HCT116 (cell line): ENCODE data around the gene PRRX1. TPM values are rescaled to one million over a fixed set of nuclear protein-coding genes. Genes with fewer than 3 reads are reported as not detected.

ENCODE experiments used
- ATAC-seq: fragments of 200-7000 bp; cut with Tn5 transposase; 2 replicates; pipeline ENCODE4 v1.9.1; 2020; ENCODE audit warnings: mild to moderate bottlenecking, moderate library complexity
- Bru-seq: library from RNA; stranded (reverse); fragments of 400-500 nt; gene quantifications from one replicate; lab custom pipeline; 2021; lab: Mats Ljungman, UMichigan
- BruChase-seq, 2 experiments: library from RNA; stranded (reverse); fragments of 400-500 nt; gene quantifications; one replicate each; lab custom pipeline; 2021; lab: Mats Ljungman, UMichigan
- BruUV-seq: library from RNA; stranded (reverse); fragments of 400-500 nt; replicated peaks from 2 replicates; lab custom pipeline; 2021; lab: Mats Ljungman, UMichigan
- CTCF ChIA-PET: fragments of 300-600 bp; sonication (Branson Sonifier 250); formaldehyde crosslinking; loops from one replicate; lab custom pipeline; 2021; ENCODE audit warnings: antibody characterized with exemption; lab: Charles Lee
- POLR2A ChIA-PET: fragments of 300-600, 350-600 bp; sonication (Branson Sonifier 250); formaldehyde crosslinking; loops from one replicate; lab custom pipeline; 2021; ENCODE audit warnings: antibody characterized with exemption; lab: Charles Lee
- RAD21 ChIA-PET, 2 experiments: fragments of 300-600 bp; sonication (Branson Sonifier 250); formaldehyde crosslinking; loops; one replicate each; lab custom pipeline; 2023; ENCODE audit warnings: low total read pairs in 2 of 2; ENCODE audit not compliant: uncharacterized antibody in 2 of 2, unreplicated experiment in 2 of 2, low non-redundant PET in 1 of 2; lab: Charles Lee
- DNase-seq: peaks from one replicate; pipeline ENCODE4 v3.0.0-alpha.2; 2010; ENCODE audit warnings: low read depth, low spot score
- H2AFZ ChIP-seq: fragments of 200-600 bp; shearing (Covaris generic), sonication (generic); 2 replicates; pipeline ENCODE4 v1.6.1; 2017; ENCODE audit warnings: low read depth, mixed run types, mixed read lengths, antibody characterized with exemption, low read length; ENCODE audit not compliant: poor library complexity, severe bottlenecking
- H3K27ac ChIP-seq: 2 replicates; pipeline ENCODE4 v1.5.1; 2012; ENCODE audit warnings: low read depth, low read length
- H3K27me3 ChIP-seq: fragments of 200-600 bp; sonication (generic); 2 replicates; pipeline ENCODE4 v1.6.1; 2016; ENCODE audit warnings: mixed run types, low read length, mixed read lengths; ENCODE audit not compliant: insufficient read depth
- H3K36me3 ChIP-seq, 2 experiments: fragments of 200-500 bp in 1 of 2; fragments of 200-600 bp in 1 of 2; sonication (Bioruptor generic) in 1 of 2; sonication (generic) in 1 of 2; 2 replicates each; pipeline versions ENCODE4 v1.5.1 to v1.6.1; 2014 to 2016; ENCODE audit warnings: low read length in 2 of 2, inconsistent platforms in 1 of 2, mixed read lengths in 1 of 2, mixed run types in 1 of 2; ENCODE audit not compliant: insufficient read depth in 2 of 2, control insufficient read depth in 1 of 2
- H3K4me1 ChIP-seq, 2 experiments: fragments of 200-600 bp in 1 of 2; sonication (generic) in 1 of 2; 2 replicates each; pipeline versions ENCODE4 v1.5.1 to v1.6.1; 2012 to 2017; ENCODE audit warnings: low read length in 2 of 2, inconsistent platforms in 1 of 2, mild to moderate bottlenecking in 1 of 2, mixed read lengths in 1 of 2, mixed run types in 1 of 2, moderate library complexity in 1 of 2; ENCODE audit not compliant: insufficient read depth in 2 of 2, control insufficient read depth in 1 of 2
- H3K4me2 ChIP-seq: fragments of 200-600 bp; sonication (generic); 2 replicates; pipeline ENCODE4 v1.6.1; 2017; ENCODE audit warnings: mixed run types, low read length, mixed read lengths
- H3K4me3 ChIP-seq, 2 experiments: fragments of 200-600 bp in 1 of 2; sonication (generic) in 1 of 2; replicated peaks in 1 of 2; 2 replicates each; pipeline ENCODE4 v1.5.1; 2011 to 2016; ENCODE audit warnings: low read length in 2 of 2, control low read depth in 1 of 2, low read depth in 1 of 2, mild to moderate bottlenecking in 1 of 2, mixed read lengths in 1 of 2, mixed run types in 1 of 2
- H3K79me2 ChIP-seq: fragments of 200-600 bp; sonication (generic); 2 replicates; pipeline ENCODE4 v1.6.1; 2017; ENCODE audit warnings: mild to moderate bottlenecking, mixed run types, low read length, moderate library complexity, mixed read lengths; ENCODE audit not compliant: insufficient read depth
- H3K9ac ChIP-seq: fragments of 200-600 bp; sonication (generic); 2 replicates; pipeline ENCODE4 v1.6.1; 2016; ENCODE audit warnings: low read length, mixed read lengths
- H3K9me2 ChIP-seq: fragments of 200-600 bp; sonication (generic), shearing (Covaris generic); 2 replicates; pipeline ENCODE4 v1.6.1; 2017; ENCODE audit warnings: mixed run types, mild to moderate bottlenecking, moderate library complexity; ENCODE audit not compliant: insufficient read depth
- H3K9me3 ChIP-seq, 2 experiments: fragments of 200-500 bp in 1 of 2; fragments of 200-600 bp in 1 of 2; sonication (Bioruptor generic) in 1 of 2; sonication (generic) in 1 of 2; 2 replicates each; pipeline ENCODE4 v1.6.1; 2014 to 2017; ENCODE audit warnings: low read length in 2 of 2, mixed read lengths in 2 of 2, inconsistent platforms in 1 of 2, low read depth in 1 of 2, mild to moderate bottlenecking in 1 of 2, mixed run types in 1 of 2, moderate library complexity in 1 of 2; ENCODE audit not compliant: control insufficient read depth in 1 of 2, insufficient read depth in 1 of 2
- H4K20me1 ChIP-seq: fragments of 200-600 bp; sonication (generic), shearing (Covaris generic); 2 replicates; pipeline ENCODE4 v1.6.1; 2017; ENCODE audit warnings: mixed run types, mild to moderate bottlenecking, moderate library complexity; ENCODE audit not compliant: insufficient read depth
- ATF3 ChIP-seq: IDR thresholded peaks from 2 replicates; pipeline ENCODE4 v1.6.1; 2012
- CEBPB ChIP-seq: IDR thresholded peaks from 2 replicates; pipeline ENCODE4 v1.6.1; 2012; ENCODE audit warnings: low read depth
- CTCF ChIP-seq, 3 experiments: fragments of 200-600 bp in 1 of 3; sonication (generic) in 1 of 3; IDR thresholded peaks in 2 of 3; conservative IDR thresholded peaks in 1 of 3; 2 replicates each; pipeline ENCODE4 v1.5.1; 2012 to 2017; ENCODE audit warnings: low read depth in 2 of 3, low read length in 2 of 3, antibody characterized with exemption in 1 of 3, borderline replicate concordance in 1 of 3, control low read depth in 1 of 3, mild to moderate bottlenecking in 1 of 3, mixed read lengths in 1 of 3, mixed run types in 1 of 3, moderate library complexity in 1 of 3; ENCODE audit not compliant: insufficient read depth in 1 of 3
- EGR1 ChIP-seq: IDR thresholded peaks from 2 replicates; pipeline ENCODE4 v1.6.1; 2012; ENCODE audit warnings: low read depth
- ELF1 ChIP-seq: IDR thresholded peaks from 2 replicates; pipeline ENCODE4 v1.6.1; 2012; ENCODE audit warnings: low read depth, borderline replicate concordance
- EZH2 ChIP-seq: fragments of 200-600 bp; sonication (generic); IDR thresholded peaks from 2 replicates; pipeline ENCODE4 v1.6.1; 2017; ENCODE audit warnings: antibody characterized with exemption, mixed run types
- EZH2phosphoT487 ChIP-seq: fragments of 200-600 bp; IDR thresholded peaks from 2 replicates; pipeline ENCODE4 v1.6.1; 2018; ENCODE audit warnings: antibody characterized with exemption, borderline replicate concordance
- FOSL1 ChIP-seq: IDR thresholded peaks from 2 replicates; pipeline ENCODE4 v1.6.1; 2012; ENCODE audit warnings: low read depth
- POLR2A ChIP-seq: IDR thresholded peaks from 2 replicates; pipeline ENCODE4 v1.7.0; 2011; ENCODE audit warnings: borderline replicate concordance; ENCODE audit not compliant: insufficient read depth, insufficient read length; ENCODE audit errors: extremely low read depth
- RAD21 ChIP-seq: IDR thresholded peaks from 2 replicates; pipeline ENCODE4 v1.6.1; 2012; ENCODE audit warnings: low read depth, mild to moderate bottlenecking
- REST ChIP-seq: IDR thresholded peaks from 2 replicates; pipeline ENCODE4 v1.6.1; 2012; ENCODE audit warnings: low read depth
- SIN3A ChIP-seq: IDR thresholded peaks from 2 replicates; pipeline ENCODE4 v1.6.1; 2012; ENCODE audit warnings: low read depth
- SP1 ChIP-seq: IDR thresholded peaks from 2 replicates; pipeline ENCODE4 v1.6.1; 2012; ENCODE audit warnings: low read depth
- TCF7L2 ChIP-seq: IDR thresholded peaks from 2 replicates; pipeline ENCODE4 v1.7.0; 2011; ENCODE audit warnings: borderline replicate concordance, inconsistent platforms; ENCODE audit not compliant: insufficient read depth, insufficient read length; ENCODE audit errors: extremely low read depth
- YY1 ChIP-seq: IDR thresholded peaks from 2 replicates; pipeline ENCODE4 v1.6.1; 2011; ENCODE audit warnings: low read length, low read depth, moderate library complexity, mild to moderate bottlenecking; ENCODE audit not compliant: insufficient replicate concordance; ENCODE audit errors: extremely low read depth
- ZBTB33 ChIP-seq: IDR thresholded peaks from 2 replicates; pipeline ENCODE4 v1.6.1; 2011; ENCODE audit warnings: mild to moderate bottlenecking, low read length, moderate library complexity; ENCODE audit not compliant: insufficient replicate concordance; ENCODE audit errors: extremely low read depth
- ZFX ChIP-seq: fragments of 450-650 bp; IDR thresholded peaks from 2 replicates; pipeline ENCODE4 v1.6.1; 2017
- ZNF274 ChIP-seq: fragments of 200-500 bp; sonication (Bioruptor generic); IDR thresholded peaks from 2 replicates; pipeline ENCODE4 v1.6.1; 2014; ENCODE audit warnings: mild to moderate bottlenecking, low read depth, low read length, inconsistent platforms
- intact Hi-C: fragments of 100-400 bp; cut with micrococcal nuclease; formaldehyde crosslinking; loops from 2 replicates; pipeline ENCODE4 v1.10.0; 2022
- long read RNA-seq: library from polyadenylated mRNA; unstranded; transcript quantifications from one replicate; pipeline ENCODE4 v2.0.0, GENCODE V29; 2021; ENCODE audit not compliant: unreplicated experiment
- polyA plus RNA-seq: library from polyadenylated mRNA; unstranded; fragments of >200 nt; gene quantifications from 2 replicates; pipeline ENCODE4 v1.2.1, GENCODE V29; 2012; ENCODE audit warnings: missing spikeins
- total RNA-seq: library from RNA; stranded (reverse); gene quantifications from one replicate; pipeline ENCODE4 v1.2.1, GENCODE V29; 2021; ENCODE audit not compliant: unreplicated experiment

The PRRX1 gene
- 0.37 TPM for total RNA-seq
- not detected in 2 replicates for polyA plus RNA-seq
- percentile 9 among the genes with signal in this experiment for Bru-seq, nascent RNA
- BruChase-seq, experiment 1, labeled RNA remaining after a 6-hour chase: percentile 1 among the genes with signal in this experiment
- BruChase-seq, experiment 2, labeled RNA remaining after a 2-hour chase: percentile 5 among the genes with signal in this experiment
- long read RNA-seq: 0 reads

GRCh38 chr1:170664093-170664827 is at the start of gene PRRX1:
Gene PRRX1 (plus strand): TSS chr1:170664131. CDS start chr1:170664219, 88 bp downstream.
- Histone ChIP-seq H3K9ac (no peak within 1 kb of the TSS), H3K9me3 (no peaks in the 10 kb centered on the region), H3K36me3 (no peaks in the 10 kb centered on the region), H3K27me3 (no peaks in the 10 kb centered on the region), H3K4me2 (no peak within 1 kb of the TSS), H4K20me1 (no peaks in the 10 kb centered on the region), H3K27ac (no peak within 1 kb of the TSS), H3K79me2 (no peaks in the 10 kb centered on the region), H3K4me3 (no peak within 1 kb of the TSS), H3K4me1 (no peaks in the 10 kb centered on the region), H3K9me2 (no peaks in the 10 kb centered on the region), H2AFZ (no peak within 1 kb of the TSS)
- intact Hi-C loops: no loop called here
- CTCF ChIA-PET: no interaction called here
- RAD21 ChIA-PET: no interaction called here
- POLR2A ChIA-PET: no interaction called here
- BruUV-seq: no TSS peak
- DNase-seq (no peak), ATAC-seq (no peak)
- no peak for TF ChIP-seq TCF7L2
- TF ChIP-seq ELF1: no peak
- TF ChIP-seq RAD21: no peak
- TF ChIP-seq CEBPB: no peak
- TF ChIP-seq YY1: no peak
- no peak for TF ChIP-seq CTCF (IDR thresholded peaks at IDR 0.05 in 2 of 3, conservative IDR thresholded peaks at IDR 0.05 in 1 of 3; ENCODE audit: borderline replicate concordance in 1 of 3, insufficient read depth in 1 of 3, low read depth in 2 of 3, low read length in 2 of 3)
- no peak for TF ChIP-seq ZNF274
- TF ChIP-seq ZBTB33: no peak
- no peak for TF ChIP-seq FOSL1
- no peak for TF ChIP-seq SP1
- no peak for TF ChIP-seq POLR2A
- TF ChIP-seq EZH2phosphoT487: no peak
- TF ChIP-seq EGR1: no peak
- no peak for TF ChIP-seq EZH2
- TF ChIP-seq ZFX: no peak
- TF ChIP-seq REST: no peak
- TF ChIP-seq SIN3A: no peak
- TF ChIP-seq ATF3: no peak
